ENCODE measurements around the gene PADI3.

DNA sequence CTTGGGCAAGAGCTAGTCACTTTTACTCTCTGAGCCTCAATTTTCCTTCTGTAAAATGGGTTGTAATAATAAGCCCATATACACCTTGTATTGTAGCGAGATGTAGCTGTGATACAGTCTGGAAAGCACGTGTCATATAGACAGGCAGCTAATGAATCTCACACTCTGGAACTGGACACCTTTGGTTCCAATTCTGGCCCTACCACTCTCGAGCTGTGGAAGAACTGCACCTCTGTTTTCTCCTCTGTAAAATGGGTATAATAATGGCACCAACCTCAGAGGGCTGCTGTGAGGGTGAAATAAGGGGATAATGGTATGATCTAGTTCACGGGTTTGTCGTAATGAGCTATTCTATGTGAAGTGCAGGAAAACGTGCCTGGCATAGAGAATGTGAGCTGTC, 58.4 kb downstream of the PADI3 start:
- no peak for TF ChIP-seq POLR2AphosphoS5 (IDR thresholded peaks at IDR 0.05; ENCODE audit: low read depth, low read length)
- TF ChIP-seq ASH2L (IDR thresholded peaks at IDR 0.05; ENCODE audit: low read length) = no peak
- no peak for TF ChIP-seq ATF2 (IDR thresholded peaks at IDR 0.05; ENCODE audit: low read length)
- TF ChIP-seq CTCF (IDR thresholded peaks at IDR 0.05; ENCODE audit: control extremely low read depth in 1 of 3, insufficient read depth in 1 of 3, low read depth in 1 of 3, low read length in 3 of 3) = no peak
- no peak for TF ChIP-seq CBX5 (IDR thresholded peaks at IDR 0.05; ENCODE audit: low read depth, low read length)
- TF ChIP-seq CREB1 (IDR thresholded peaks at IDR 0.05) = no peak
- TF ChIP-seq SUZ12 (IDR thresholded peaks at IDR 0.05; ENCODE audit: low read length) = no peak
- no peak for TF ChIP-seq MAFK (IDR thresholded peaks at IDR 0.05; ENCODE audit: low read depth, low read length)
- TF ChIP-seq TAF1 (IDR thresholded peaks at IDR 0.05; ENCODE audit: low read depth, low read length) = no peak
- TF ChIP-seq CEBPB (IDR thresholded peaks at IDR 0.05; ENCODE audit: low read depth, low read length) = no peak
- TF ChIP-seq EZH2 (IDR thresholded peaks at IDR 0.05; ENCODE audit: low read depth, low read length, severe bottlenecking) = no peak
- no peak for TF ChIP-seq POLR2A (IDR thresholded peaks at IDR 0.05; ENCODE audit: control extremely low read depth in 1 of 2, low read depth in 2 of 2, low read length in 2 of 2)
- no peak for TF ChIP-seq TEAD4 (IDR thresholded peaks at IDR 0.05; ENCODE audit: low read depth, low read length)
- no peak for TF ChIP-seq RAD21 (IDR thresholded peaks at IDR 0.05 in 1 of 2, conservative IDR thresholded peaks at IDR 0.05 in 1 of 2; ENCODE audit: low read depth in 2 of 2, low read length in 2 of 2)

Measured in H1 (cell line).